Mesothelial cell of epicardium (in vitro differentiated cells): ENCODE data around the gene FBXO28. TPM values are rescaled to one million over a fixed set of nuclear protein-coding genes. Genes with fewer than 3 reads are reported as not detected.

Experiments
- DNase-seq, 2 experiments: peaks; one replicate each; pipeline ENCODE4 v3.0.0; 2021; ENCODE audit warnings: low spot score in 2 of 2; ENCODE audit not compliant: unreplicated experiment in 2 of 2
- H3K27ac Mint-ChIP-seq: 2 replicates; pipeline ENCODE4 v1.8.0; 2021; ENCODE audit warnings: mixed read lengths
- H3K27me3 Mint-ChIP-seq: 2 replicates; pipeline ENCODE4 v1.8.0; 2021; ENCODE audit warnings: low read depth, mixed read lengths
- H3K36me3 Mint-ChIP-seq: 2 replicates; pipeline ENCODE4 v1.8.0; 2021; ENCODE audit warnings: mixed read lengths
- H3K4me1 Mint-ChIP-seq: 2 replicates; pipeline ENCODE4 v1.8.0; 2021; ENCODE audit warnings: mixed read lengths
- H3K4me3 Mint-ChIP-seq: 2 replicates; pipeline ENCODE4 v1.8.0; 2021; ENCODE audit warnings: mild to moderate bottlenecking, moderate library complexity, mixed read lengths
- H3K9me3 Mint-ChIP-seq: 2 replicates; pipeline ENCODE4 v1.8.0; 2021; ENCODE audit warnings: mixed read lengths
- CTCF ChIP-seq: fragments of 200-600 bp; sonication (generic); IDR thresholded peaks from one replicate; pipeline ENCODE4 v1.5.0; 2021; ENCODE audit warnings: antibody characterized with exemption; ENCODE audit not compliant: unreplicated experiment
- total RNA-seq: library from RNA; stranded (reverse); gene quantifications from 3 replicates; pipeline ENCODE4 v1.2.1, GENCODE V29; 2021

The FBXO28 gene
- total RNA-seq, 1 donor from 2014 or later = 26.7 TPM

DNA sequence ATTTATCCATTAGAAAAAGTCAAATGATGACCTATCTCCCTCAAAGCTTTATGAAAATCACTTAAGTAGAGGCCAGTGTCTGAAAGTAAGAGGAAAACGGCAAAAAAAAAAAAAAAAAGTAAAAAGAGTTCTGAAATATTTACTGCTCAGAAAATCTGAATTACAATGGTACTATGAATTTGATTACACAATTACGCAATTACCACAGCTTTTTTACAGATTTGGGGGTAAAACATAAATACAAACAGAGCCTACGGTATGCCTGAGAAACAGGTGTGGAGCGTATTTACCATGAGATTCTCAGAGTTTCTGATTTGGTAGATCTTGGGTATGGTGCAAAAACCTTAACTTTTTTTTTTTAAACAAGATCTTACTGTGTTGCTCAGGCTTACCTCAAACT lies 15.9 kb upstream of the FBXO28 start:
- H3K27ac Mint-ChIP-seq = no peak overlapping the region
- no peak overlapping the region for H3K4me3 Mint-ChIP-seq
- peaks cover 38% of the 10 kb centered on the region for H3K27me3 Mint-ChIP-seq
- no peaks in the 10 kb centered on the region for H3K9me3 Mint-ChIP-seq
- no peak for TF ChIP-seq CTCF
- no peaks in the 10 kb centered on the region for H3K36me3 Mint-ChIP-seq
- no peak for DNase-seq
- no peaks in the 10 kb centered on the region for H3K4me1 Mint-ChIP-seq

DNA sequence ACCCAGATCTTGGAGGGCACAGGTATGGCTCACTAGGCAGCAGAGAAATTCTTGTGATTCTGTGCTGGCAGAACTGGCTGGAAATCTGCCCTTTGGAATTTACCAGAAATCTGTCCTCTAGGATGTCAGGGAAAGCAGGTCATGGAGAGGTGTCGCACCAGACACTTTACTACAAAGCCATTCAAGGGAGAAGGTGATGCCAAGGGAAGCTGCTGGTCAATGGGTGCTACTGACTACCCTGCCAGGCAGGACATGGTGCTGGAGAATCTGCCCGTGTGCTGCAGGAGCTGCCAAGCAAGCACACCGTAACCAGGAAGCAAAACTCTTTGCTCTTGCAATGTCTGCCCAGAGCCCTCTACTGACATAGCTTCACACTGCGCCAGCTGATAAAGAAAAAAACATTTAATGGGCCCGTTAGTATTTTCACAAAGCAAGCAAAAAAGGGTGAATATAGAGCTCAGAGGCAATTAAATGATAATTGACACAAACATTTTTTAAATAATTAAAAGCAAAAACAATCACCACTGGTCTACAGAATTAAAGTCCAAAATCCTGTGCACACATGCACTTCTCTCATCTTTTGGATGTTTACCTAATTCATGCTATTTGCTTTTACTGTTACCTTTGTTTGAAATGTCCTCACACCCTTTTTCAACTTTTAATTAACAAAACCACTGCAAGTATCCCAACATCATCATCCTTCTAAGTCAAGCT lies 7.2 kb upstream of the FBXO28 start:
- Mint-ChIP-seq H3K27me3 (peaks cover 44% of the 10 kb centered on the region), H3K36me3 (no peaks in the 10 kb centered on the region), H3K4me1 (peaks cover 4% of the 10 kb centered on the region), H3K4me3 (no peak overlapping the region), H3K9me3 (no peaks in the 10 kb centered on the region), H3K27ac (no peak overlapping the region)
- no peak for DNase-seq
- no peak for TF ChIP-seq CTCF

DNA sequence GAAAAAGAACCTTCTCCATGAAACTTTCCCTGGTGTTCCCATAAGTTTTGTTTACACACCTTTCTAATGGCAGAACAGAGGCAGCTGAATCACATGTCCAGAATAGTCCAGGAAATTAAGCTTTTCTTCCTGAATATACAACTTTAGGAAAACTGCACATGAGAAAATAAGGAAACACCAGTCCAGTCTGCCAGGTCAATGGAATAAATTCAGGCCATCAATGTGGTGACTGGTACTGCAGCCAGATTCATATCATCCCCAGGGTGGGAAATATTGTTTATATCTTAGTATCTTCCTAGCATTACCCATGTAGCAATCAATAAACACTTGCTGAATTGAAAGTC lies 6.7 kb upstream of the FBXO28 start:
- H3K27ac Mint-ChIP-seq = no peak overlapping the region

DNA sequence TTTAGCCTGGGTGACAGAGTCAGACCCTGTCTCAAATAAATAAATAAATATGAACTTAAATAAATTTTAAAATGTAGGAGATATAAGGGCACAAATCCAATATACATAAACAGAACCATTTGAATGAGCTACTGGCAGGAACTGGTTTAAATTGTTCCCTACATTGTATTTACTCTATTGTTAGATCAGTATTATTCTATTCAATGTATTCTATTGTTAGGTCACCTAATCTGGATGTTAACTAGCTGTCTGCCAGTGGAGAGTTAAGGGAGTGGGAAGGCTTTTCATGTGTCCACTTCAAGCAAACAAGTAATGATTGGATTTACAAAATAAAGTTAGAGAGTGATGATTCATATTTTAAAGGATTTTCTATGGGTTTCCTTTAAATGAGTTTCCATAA lies 4.9 kb upstream of the FBXO28 start:
- TF ChIP-seq CTCF = no peak
- DNase-seq = no peak
- Mint-ChIP-seq H3K27me3 (peaks cover 40% of the 10 kb centered on the region), H3K36me3 (no peaks in the 10 kb centered on the region), H3K27ac (no peak overlapping the region), H3K9me3 (no peaks in the 10 kb centered on the region), H3K4me3 (no peak overlapping the region), H3K4me1 (peaks cover 9% of the 10 kb centered on the region)

More for the DNA sequence above, 6.7 kb upstream of the FBXO28 start:
- H3K4me3 Mint-ChIP-seq = no peak overlapping the region
- no peak for TF ChIP-seq CTCF
- H3K4me1 Mint-ChIP-seq = peaks cover 4% of the 10 kb centered on the region
- no peak for DNase-seq
- no peaks in the 10 kb centered on the region for H3K9me3 Mint-ChIP-seq
- peaks cover 44% of the 10 kb centered on the region for H3K27me3 Mint-ChIP-seq
- H3K36me3 Mint-ChIP-seq = no peaks in the 10 kb centered on the region

DNA sequence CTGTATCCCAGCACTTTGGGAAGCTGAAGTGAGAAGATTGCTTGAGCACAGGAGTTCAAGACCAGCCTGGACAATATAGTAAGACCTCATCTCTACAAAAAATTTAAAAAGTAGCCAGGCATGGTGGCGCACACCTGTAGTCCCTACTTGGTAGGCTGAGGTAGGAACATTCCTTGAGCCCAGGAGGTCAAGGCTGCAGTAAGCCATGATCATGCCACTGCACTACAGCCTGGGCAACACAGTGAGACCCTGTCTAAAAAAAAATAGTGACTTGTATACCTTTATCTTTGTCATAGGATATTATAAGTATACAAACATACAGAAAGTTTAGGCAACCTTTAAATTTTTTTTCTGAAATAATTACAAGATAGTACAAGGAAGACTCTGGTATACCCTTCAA lies 3.9 kb upstream of the FBXO28 start:
- TF ChIP-seq CTCF = no peak
- Mint-ChIP-seq H3K36me3 (no peaks in the 10 kb centered on the region), H3K27ac (no peak overlapping the region), H3K4me1 (peaks cover 11% of the 10 kb centered on the region), H3K27me3 (peaks cover 37% of the 10 kb centered on the region), H3K9me3 (no peaks in the 10 kb centered on the region), H3K4me3 (no peak overlapping the region)
- no peak for DNase-seq

DNA sequence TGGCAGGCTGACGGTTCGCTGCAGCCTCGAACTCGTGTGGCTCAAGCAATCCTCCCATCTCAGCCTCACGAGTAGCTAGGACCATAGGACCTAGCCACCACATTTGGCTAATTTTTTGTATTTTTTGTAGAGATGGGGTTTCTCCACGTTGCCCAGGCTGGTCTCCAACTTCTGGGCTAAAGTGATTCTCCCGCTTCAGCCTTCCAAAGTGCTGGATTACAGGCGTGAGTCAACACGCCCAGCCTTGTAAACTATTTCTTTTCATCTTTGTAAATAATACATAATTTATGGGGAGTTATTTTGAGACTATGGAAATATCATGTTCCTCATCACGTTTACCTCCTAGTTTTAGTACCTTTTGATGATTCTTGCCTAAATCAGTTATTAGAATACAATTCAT lies 906 bp upstream of the FBXO28 start:
- Mint-ChIP-seq H3K27ac (no peak overlapping the region), H3K4me1 (peaks cover 25% of the 10 kb centered on the region), H3K4me3 (no peak overlapping the region), H3K36me3 (peaks cover 2% of the 10 kb centered on the region), H3K9me3 (no peaks in the 10 kb centered on the region), H3K27me3 (peaks cover 25% of the 10 kb centered on the region)
- DNase-seq = no peak
- no peak for TF ChIP-seq CTCF
